Fibroblast of the aortic adventitia (primary cell): ENCODE data around the gene GNAT2. TPM values are rescaled to one million over a fixed set of nuclear protein-coding genes. Genes with fewer than 3 reads are reported as not detected.
"Not testable (repeated sequence)": the region's sequence is repeated elsewhere in the genome, so short reads cannot be mapped to it uniquely, and the experiment has no call there.

ENCODE experiments used
- DNase-seq: peaks from one replicate; pipeline ENCODE4 v3.0.0-alpha.2; 2010; ENCODE audit warnings: low read depth
- H3K4me3 ChIP-seq: 2 replicates; pipeline ENCODE4 v1.5.1; 2011; ENCODE audit warnings: low read depth, mild to moderate bottlenecking, control low read depth, low read length, moderate library complexity
- total RNA-seq: library from RNA; depleted of rRNA; stranded (reverse); fragments of >200 nt; gene quantifications from 2 replicates; pipeline ENCODE4 v1.2.3, GENCODE V29; 2012; ENCODE audit warnings: low replicate concordance
- TF ChIP-seq, protein P1 (sequence below): IDR thresholded peaks from 2 replicates; pipeline ENCODE4 v1.5.1; 2011; ENCODE audit warnings: mild to moderate bottlenecking, low read length, control low read depth, inconsistent platforms; ENCODE audit not compliant: insufficient read depth

The GNAT2 gene
- total RNA-seq: 0.18 TPM in 1 of 2 replicates, not detected in the other

DNA sequence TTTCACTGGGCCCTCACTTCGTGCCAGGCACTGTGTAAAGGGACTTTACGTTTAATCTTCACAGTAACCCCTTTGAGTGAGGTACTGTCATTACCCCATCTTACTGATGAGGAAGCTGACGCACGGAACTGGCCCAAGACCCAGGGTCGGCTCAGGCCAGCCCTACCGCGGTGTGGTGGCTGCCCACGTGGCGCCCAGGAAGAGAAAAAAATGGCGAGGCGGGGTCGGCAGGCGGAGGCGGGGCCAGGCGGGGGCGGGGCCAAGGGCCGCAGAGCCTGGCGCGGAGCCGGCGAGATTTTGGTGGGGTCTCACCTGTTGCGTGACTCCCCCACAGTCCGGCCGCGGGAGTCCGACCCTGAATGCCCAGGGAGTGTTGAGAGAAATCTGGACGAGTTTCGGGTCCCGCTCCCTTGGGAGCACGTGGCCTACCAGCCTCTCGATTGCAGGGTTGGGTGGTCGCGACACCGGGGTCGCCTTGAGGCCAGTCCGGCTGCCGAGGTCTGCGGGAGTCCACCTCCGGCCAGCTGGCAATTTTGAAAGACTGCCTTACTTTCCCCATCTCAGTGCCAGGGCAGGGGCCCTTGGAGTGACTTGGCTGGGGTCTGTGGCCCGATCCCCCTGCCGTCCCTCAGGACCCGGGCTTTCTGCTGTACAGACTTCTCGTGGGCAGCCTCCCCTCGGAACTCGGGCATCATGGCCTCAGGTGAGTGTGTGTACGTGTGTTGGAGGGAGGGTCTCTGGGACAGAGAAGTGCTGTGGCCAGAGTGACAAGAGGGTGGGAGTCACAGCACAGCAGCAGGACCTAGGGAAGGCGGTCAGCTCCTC is at the start of gene GNAT2, which contains the start of gene AMPD2:
Gene GNAT2, minus strand, starts transcription at position 41 of the 825 bp plus-strand sequence. CDS start 6,746 bp downstream, outside the sequence.
Gene AMPD2, plus strand, starts transcription at position 262 of the 825 bp plus-strand sequence. CDS start 1,339 bp downstream, outside the sequence.
- H3K4me3 ChIP-seq: peak within 1 kb of the TSS; percentile 96
- peak; percentile 86 for DNase-seq
- TF ChIP-seq, protein P1, sequence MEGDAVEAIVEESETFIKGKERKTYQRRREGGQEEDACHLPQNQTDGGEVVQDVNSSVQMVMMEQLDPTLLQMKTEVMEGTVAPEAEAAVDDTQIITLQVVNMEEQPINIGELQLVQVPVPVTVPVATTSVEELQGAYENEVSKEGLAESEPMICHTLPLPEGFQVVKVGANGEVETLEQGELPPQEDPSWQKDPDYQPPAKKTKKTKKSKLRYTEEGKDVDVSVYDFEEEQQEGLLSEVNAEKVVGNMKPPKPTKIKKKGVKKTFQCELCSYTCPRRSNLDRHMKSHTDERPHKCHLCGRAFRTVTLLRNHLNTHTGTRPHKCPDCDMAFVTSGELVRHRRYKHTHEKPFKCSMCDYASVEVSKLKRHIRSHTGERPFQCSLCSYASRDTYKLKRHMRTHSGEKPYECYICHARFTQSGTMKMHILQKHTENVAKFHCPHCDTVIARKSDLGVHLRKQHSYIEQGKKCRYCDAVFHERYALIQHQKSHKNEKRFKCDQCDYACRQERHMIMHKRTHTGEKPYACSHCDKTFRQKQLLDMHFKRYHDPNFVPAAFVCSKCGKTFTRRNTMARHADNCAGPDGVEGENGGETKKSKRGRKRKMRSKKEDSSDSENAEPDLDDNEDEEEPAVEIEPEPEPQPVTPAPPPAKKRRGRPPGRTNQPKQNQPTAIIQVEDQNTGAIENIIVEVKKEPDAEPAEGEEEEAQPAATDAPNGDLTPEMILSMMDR: no peak

- no peak for DNase-seq
- TF ChIP-seq, protein P1: no peak
- H3K4me3 ChIP-seq: peak overlapping the region; percentile 66
Measured at GRCh38 chr1:109668123-109668775, 48.8 kb upstream of the GNAT2 start.

- TF ChIP-seq, protein P1: no peak
- peak; percentile 77 for DNase-seq
- H3K4me3 ChIP-seq: peak within 1 kb of the TSS; percentile 66
Measured at GRCh38 chr1:109667452-109668122, 48.2 kb upstream of the GNAT2 start, which contains the start of gene GSTM2. Gene GSTM2, plus strand, starts transcription at chr1:109668057. Its CDS starts 59 bp downstream, at chr1:109668116.

GRCh38 chr1:109664671-109665070 is 45.3 kb upstream of the GNAT2 start:
- H3K4me3 ChIP-seq: no peak overlapping the region
- DNase-seq: no peak
- TF ChIP-seq, protein P1: no peak

DNA sequence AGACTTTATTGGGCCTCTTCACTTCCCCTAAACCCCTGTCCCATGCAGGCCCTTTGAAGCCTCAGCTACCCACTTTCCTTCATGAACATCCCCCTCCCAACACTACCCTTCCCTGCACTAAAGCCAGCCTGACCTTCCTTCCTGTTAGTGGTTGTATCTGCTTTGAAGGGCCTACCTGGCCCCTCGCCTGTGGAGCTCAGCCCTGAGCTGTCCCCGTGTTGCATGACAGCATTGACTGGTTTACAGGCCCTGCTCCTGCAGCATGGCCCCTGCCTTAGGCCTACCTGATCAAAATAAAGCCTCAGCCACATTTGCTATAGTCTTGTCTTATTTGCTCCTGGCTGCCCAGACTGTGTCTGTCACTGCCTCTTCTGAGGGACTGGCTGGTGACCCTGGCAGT is 42.0 kb upstream of the GNAT2 start:
- TF ChIP-seq, protein P1: no peak
- no peak for DNase-seq

DNA sequence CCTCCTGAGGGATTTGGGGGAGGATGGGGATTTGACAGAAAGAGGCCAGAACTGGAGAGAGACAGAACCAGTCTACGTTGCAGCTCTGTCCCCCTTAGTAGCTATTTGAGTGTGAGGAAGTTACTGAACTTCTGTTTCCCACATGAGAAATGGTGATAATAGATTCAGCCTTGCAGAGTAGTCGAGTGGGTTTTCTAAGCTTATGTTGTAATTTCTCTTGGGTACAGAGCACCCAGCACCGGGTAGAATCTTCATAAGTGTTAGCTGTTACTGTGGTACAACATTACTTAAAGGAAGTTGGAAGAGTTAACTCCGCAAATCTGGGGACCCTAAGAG is 41.2 kb upstream of the GNAT2 start:
- H3K4me3 ChIP-seq, DNase-seq: not testable (repeated sequence)

More for the DNA sequence above, 42.0 kb upstream of the GNAT2 start:
- H3K4me3 ChIP-seq: no peak overlapping the region
